SK-N-MC (cell line): Measurements from ENCODE around the gene KCND2.

Source experiments
- EZH2 ChIP-seq: fragments of 200-600 bp; sonication (generic); IDR thresholded peaks from one replicate; pipeline ENCODE4 v1.6.1; 2017; ENCODE audit warnings: antibody characterized with exemption
- POLR2AphosphoS5 ChIP-seq: IDR thresholded peaks from 2 replicates; pipeline ENCODE4 v1.6.1; 2012; ENCODE audit warnings: mild to moderate bottlenecking, low read depth, low read length, borderline replicate concordance

DNA sequence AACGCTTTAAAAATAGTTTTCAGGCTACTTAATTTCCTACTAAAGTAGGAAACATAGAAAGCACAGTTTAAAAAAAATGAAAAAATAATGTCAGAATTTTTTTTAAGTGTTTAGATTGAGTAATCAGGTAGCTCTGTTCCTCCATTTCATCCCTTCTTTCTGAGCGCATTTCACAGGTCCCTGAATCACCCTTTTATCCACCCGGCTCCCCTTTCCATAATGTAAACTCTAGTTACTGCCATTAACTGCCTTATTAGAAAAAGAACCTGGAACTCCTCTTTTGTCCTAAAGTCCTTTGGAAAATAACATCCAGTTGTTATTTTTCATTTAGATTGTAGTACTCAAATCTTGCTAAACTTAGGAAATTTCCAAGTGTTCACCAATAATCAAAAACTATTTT lies 5.8 kb downstream of the KCND2 start:
- TF ChIP-seq EZH2 (no peak), POLR2AphosphoS5 (no peak)
